ENCODE measurements around the gene GSTP1. TPM values are rescaled to one million over a fixed set of nuclear protein-coding genes. Genes with fewer than 3 reads are reported as not detected.
A peak's percentile ranks its signal among the peaks of the same experiment; 100 is the strongest.

Gene GSTP1
- polyA plus RNA-seq, 1 donor: 200 TPM

DNA sequence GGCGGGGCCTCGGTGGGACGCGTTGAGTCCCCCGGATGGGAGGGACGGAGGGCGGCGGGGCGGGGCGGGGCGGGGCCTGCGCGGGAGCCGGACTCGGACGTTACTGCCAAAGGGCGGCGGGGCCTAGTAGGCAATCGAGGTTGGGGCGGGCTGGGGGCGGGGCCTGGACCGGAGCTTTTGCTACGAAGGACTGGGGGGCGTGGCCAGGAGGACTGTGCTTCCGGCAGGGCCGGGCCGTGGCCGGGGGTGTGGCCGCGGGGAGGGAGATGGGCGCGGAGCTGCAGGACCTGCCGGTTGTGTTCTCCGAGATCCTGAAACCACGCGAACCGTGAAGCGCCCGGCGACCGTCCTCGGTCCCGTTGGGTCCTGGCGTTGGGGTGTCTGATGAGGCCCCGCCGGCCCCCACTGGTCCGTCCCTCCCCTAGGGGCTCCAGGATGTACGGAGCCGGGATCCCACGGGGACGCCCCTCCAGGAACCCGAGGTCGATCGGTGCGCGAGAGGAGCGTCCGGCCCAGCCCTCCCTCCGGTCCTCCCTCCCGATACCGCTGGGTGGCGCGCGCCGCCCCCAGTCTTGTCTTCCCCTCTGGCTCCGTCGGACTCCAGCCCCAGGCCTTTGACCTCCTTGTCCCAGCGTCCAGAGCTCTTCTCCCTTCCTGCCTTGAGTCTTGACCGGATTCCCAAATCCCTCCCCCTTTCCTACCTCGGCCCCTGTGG, 46.8 kb downstream of the GSTP1 start:
- DNase-seq (ENCODE audit: low read depth): peak; percentile 81

DNA sequence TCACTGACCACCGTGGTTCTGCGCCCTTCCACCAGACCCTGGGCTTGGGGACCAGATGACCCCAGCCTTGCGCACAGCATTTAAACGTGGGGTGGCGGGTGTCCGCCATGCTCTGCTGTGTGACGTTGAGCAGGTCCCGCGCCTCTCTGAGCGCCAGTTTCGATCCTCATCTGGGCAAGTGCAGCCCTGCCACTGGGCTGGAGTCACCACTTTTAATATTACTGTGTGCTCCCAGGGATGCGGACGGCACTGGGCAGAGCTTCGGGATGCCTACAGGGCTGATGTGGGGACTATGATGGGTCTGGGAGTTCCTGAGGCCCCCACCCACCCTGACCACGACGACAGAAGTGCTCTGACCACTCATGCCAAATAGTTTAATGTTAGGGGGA, 47.3 kb downstream of the GSTP1 start:
- DNase-seq (ENCODE audit: low read depth): no peak

DNA sequence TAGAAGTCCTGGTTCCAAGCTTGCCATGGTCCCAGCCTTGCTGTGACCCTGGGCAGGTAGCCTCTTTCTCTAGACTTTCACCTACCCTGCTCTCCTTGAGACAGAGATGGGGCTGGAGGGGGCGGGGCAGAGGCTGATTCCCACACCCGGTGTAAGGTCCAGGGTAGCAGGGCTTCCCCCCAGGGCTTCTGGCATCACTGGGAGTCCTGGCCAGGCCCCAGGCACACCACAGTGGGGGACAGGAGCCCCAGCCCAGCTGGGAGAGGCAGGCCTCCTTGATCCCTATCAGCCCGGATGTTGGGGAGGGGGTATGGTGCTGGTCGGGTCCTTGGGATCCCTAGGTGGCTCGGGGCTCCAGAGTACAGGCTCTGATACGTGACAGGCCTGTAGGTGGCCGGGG, 47.8 kb downstream of the GSTP1 start:
- no peak for DNase-seq (ENCODE audit: low read depth)

DNA sequence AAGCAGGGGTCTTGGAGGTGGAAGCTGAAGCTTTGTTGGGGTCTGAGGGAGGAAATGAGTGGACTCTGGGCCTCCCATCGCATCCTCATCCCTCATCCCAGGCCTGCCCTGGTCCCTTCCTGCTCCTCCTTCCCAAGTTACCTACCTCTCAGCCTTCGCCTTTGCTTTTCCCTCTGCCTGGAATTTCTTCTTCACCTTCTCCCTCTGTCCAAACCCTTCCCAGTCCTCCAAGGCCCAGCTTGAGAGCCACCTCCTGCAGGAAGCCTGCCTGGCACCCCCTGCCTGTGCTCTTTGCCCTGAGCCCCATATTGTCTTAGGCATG, 48.2 kb downstream of the GSTP1 start:
- no peak for DNase-seq (ENCODE audit: low read depth)

DNA sequence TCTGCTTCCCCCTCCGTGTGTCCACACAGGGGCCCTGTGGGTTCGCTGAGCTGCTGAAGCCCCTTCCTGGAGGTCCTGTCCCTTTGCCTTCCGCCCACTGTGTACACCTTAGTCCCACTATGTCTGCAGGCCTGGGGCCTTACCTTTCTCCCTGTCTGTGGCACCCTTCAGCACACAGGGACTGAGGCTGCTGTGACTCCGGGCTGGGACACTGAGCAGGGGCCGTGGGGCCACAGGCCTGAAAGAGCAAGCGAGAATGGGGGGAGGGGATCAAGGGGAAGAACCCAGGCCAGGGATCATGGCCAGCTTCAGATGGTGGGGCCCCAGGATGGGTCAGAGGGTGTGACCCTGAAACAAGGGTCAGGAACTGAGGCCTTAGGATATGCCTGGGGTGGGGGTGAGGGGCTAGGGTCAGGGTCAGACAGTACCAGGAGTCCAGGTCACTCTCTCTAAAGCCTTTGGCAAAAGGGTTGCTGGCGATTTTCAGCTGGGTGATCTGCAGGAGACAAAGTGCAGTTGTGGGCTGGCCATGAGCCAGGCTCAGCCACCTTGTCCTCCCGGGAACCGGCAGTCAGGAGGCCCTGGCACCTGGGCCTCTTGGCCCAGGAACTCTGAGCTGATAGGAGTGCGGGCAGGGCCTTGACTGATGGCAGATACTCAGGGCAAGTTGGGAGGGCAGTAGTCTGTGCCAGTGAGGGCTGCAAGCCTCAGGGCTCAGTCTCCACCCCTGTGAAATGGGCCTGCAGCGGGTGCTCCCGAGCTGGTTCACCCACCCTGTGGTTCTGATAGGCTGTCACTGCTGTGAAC, 48.8 kb downstream of the GSTP1 start:
- no peak for DNase-seq (ENCODE audit: low read depth)

DNA sequence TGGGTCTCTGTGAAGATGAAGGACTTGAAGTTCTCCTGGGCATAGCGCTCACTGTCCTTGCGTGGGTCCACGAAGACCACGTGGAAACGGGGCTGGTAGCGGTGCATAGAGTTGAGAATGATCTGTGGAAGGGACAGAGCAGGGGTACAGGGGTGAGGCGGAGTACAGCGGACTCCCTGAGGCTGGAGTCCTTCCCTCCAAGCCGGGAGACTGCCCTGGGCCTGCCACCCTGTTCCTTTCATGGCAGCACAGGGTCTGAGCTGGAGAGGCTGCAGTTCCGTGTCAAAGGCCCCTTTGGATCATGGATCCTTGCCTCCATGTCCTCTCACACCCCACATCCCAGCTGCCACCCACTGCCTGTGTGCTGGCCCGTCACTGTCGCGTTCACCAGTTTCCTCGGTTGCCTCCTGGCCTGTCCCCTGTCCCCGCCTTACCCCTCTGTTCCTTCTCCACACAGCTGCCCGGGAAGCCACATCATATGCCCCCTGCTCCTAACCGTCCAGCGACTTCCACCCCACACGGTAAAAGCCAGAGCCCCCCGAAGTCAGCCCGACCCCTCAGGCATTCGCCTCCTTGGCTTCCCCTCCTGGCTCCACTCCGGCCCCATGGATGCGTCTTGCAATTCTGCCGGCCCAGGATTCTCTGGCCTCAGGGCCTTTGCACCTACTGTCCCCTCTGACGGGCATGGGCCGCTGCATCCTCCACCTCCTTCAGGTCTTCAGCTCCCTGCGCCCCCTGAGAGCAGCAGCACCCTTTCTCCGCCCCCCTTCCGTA, 49.6 kb downstream of the GSTP1 start:
- no peak for DNase-seq (ENCODE audit: low read depth)

DNA sequence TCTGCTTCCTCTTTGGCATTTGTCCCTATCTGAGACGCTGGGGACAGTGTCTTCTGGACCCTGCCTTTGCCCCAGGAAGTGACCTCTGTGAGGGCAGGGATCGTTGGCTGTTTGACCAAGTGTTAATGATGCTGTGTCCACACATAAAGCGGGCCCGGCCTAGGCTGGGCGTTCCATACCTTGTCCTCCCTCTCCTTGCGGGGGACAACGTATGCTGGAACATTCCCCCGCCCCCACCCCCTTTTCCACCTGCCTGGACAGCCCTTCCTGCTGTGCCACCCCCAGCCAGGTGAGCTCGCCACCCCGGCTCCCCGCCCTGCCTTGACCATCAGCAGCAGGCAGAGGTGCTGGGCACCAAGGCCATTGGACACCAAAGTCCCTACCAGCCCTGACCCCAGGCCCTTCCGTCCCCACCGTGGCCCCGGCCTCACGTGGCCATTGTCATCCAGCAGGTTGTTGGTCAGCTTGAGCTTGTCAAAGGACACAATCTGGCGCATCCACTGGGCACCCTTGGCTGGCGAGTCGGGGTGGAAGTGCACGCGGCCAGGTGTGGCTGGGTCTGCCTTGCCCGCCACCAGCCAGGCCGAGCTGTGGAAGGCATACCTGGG, 50.2 kb downstream of the GSTP1 start:
- no peak for DNase-seq (ENCODE audit: low read depth)

DNA sequence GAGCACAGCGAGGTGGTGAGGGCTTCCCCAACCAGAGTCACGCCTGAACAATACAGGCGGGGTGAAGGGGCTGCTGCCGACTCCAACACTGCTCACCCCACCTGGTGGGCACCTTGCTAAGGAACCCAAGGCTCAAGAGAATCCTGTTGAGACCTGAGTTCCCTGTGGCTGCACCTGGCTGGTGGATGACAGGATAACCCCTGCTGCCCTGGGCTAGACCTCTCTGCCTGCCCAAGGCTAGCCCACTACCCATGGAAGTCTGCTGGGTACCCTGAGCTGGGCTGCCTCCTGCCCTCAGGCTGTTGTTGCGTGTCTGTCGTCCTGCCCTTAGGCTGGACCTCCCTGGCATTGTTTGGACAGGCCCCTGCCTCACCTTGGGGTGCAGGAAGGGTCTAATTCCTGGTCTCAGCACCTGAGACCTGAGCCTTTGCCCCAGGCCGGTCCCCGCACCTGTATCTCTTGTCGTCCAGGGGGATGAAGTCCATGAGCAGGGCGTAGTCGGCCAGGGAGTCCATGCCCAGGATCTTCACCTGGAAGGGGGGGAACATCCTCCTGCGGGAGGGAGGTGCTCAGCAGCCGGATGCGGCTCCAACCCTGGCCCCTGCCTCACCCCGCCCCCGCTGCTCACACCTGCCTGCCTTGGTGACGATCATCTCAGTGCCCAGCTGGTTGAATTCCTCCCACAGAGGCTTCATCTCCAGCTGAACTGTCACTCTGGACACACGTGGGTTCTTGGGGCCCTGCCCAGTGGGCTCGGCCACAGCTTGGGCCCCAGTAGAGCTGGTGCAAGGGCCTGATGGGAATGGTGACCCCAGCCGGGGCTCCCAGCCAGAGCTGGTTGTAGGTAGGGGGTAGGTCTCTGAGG, 51.0 kb downstream of the GSTP1 start:
- DNase-seq (ENCODE audit: low read depth): no peak

DNA sequence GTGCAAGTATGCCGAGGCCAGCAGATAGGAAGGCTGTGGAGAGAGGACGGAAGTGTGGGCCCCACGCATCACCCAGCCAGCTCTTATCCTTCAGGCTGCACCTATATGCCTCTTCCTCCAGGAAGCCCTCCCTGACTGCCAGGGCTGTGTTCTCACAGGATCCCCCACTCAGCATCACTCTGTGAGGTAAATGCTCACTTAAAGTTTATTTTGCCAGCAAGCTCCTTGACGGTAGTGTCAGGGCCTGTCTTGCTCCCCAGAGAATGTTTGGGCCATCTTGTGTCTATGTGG, 51.6 kb downstream of the GSTP1 start:
- no peak for DNase-seq (ENCODE audit: low read depth)

Other genes with a start within 250 kb of the GSTP1 start
- 31.9 TPM for gene POLD4, start 230.3 kb upstream of the GSTP1 start, polyA plus RNA-seq (ENCODE audit: insufficient read length)
- 3.6 TPM for gene CLCF1, start 210.2 kb upstream of the GSTP1 start, polyA plus RNA-seq (ENCODE audit: insufficient read length)
- 8.2 TPM for gene RAD9A, start 191.8 kb upstream of the GSTP1 start, polyA plus RNA-seq (ENCODE audit: insufficient read length)
- 123 TPM for gene PPP1CA, start 182.0 kb upstream of the GSTP1 start, polyA plus RNA-seq (ENCODE audit: insufficient read length)
- gene TBC1D10C, start 179.7 kb upstream of the GSTP1 start, polyA plus RNA-seq (ENCODE audit: insufficient read length): 6.6 TPM
- gene CARNS1, start 168.1 kb upstream of the GSTP1 start, polyA plus RNA-seq (ENCODE audit: insufficient read length): 73.3 TPM
- gene RPS6KB2, start 155.3 kb upstream of the GSTP1 start, polyA plus RNA-seq (ENCODE audit: insufficient read length): 32.0 TPM
- gene PTPRCAP, start 146.1 kb upstream of the GSTP1 start, polyA plus RNA-seq (ENCODE audit: insufficient read length): 1.1 TPM
- gene CORO1B, start 140.3 kb upstream of the GSTP1 start, polyA plus RNA-seq (ENCODE audit: insufficient read length): 26.2 TPM
- not detected for gene GPR152, start 131.1 kb upstream of the GSTP1 start, polyA plus RNA-seq (ENCODE audit: insufficient read length)
- 1.1 TPM for gene CABP4, start 128.5 kb upstream of the GSTP1 start, polyA plus RNA-seq (ENCODE audit: insufficient read length)
- gene TMEM134, start 114.6 kb upstream of the GSTP1 start, polyA plus RNA-seq (ENCODE audit: insufficient read length): 53.4 TPM
- gene AIP, start 100.8 kb upstream of the GSTP1 start, polyA plus RNA-seq (ENCODE audit: insufficient read length): 42.0 TPM
- 6.3 TPM for gene PITPNM1, start 78.4 kb upstream of the GSTP1 start, polyA plus RNA-seq (ENCODE audit: insufficient read length)
- 16.2 TPM for gene CDK2AP2, start 75.7 kb upstream of the GSTP1 start, polyA plus RNA-seq (ENCODE audit: insufficient read length)
- gene CABP2, start 60.4 kb upstream of the GSTP1 start, polyA plus RNA-seq (ENCODE audit: insufficient read length): not detected
- 151 TPM for gene NDUFV1, start 23.1 kb downstream of the GSTP1 start, polyA plus RNA-seq (ENCODE audit: insufficient read length)
- 3.7 TPM for gene NUDT8, start 46.1 kb downstream of the GSTP1 start, polyA plus RNA-seq (ENCODE audit: insufficient read length)
- gene TBX10, start 56.0 kb downstream of the GSTP1 start, polyA plus RNA-seq (ENCODE audit: insufficient read length): not detected
- 0.63 TPM for gene ACY3, start 66.9 kb downstream of the GSTP1 start, polyA plus RNA-seq (ENCODE audit: insufficient read length)
- not detected for gene ALDH3B2, start 90.8 kb downstream of the GSTP1 start, polyA plus RNA-seq (ENCODE audit: insufficient read length)